Panc1 (cell line): Measurements from ENCODE around the gene SRGAP3. TPM values are rescaled to one million over a fixed set of nuclear protein-coding genes. Genes with fewer than 3 reads are reported as not detected.

Experiments used
- ATAC-seq: fragments of 200-7000 bp; cut with Tn5 transposase; 2 replicates; pipeline ENCODE4 v1.9.1; 2020; ENCODE audit warnings: mild to moderate bottlenecking, moderate library complexity
- BruUV-seq: library from RNA; stranded (reverse); fragments of 400-500 nt; replicated peaks from 2 replicates; lab custom pipeline; 2021; lab: Mats Ljungman, UMichigan
- CTCF ChIA-PET: fragments of 300-600 bp; sonication (Branson Sonifier 250); formaldehyde crosslinking; loops from one replicate; lab custom pipeline; 2022; ENCODE audit warnings: antibody characterized with exemption; lab: Charles Lee
- POLR2A ChIA-PET: fragments of 300-600 bp; sonication (Branson Sonifier 250); formaldehyde crosslinking; loops from one replicate; lab custom pipeline; 2022; ENCODE audit warnings: antibody characterized with exemption; lab: Charles Lee
- DNase-seq: peaks from one replicate; pipeline ENCODE4 v3.0.0-alpha.2; 2010; ENCODE audit warnings: low read depth, low spot score
- H3K27ac ChIP-seq: 2 replicates; pipeline ENCODE4 v1.5.1; 2011; ENCODE audit warnings: mild to moderate bottlenecking, low read length, inconsistent platforms
- H3K27me3 ChIP-seq: fragments of 200-500 bp; sonication (Bioruptor generic); 2 replicates; pipeline ENCODE4 v1.6.0; 2014; ENCODE audit warnings: low read length, inconsistent platforms; ENCODE audit not compliant: control insufficient read depth, insufficient read depth
- H3K36me3 ChIP-seq: fragments of 200-500 bp; sonication (Bioruptor generic); 2 replicates; pipeline ENCODE4 v1.5.1; 2014; ENCODE audit warnings: inconsistent platforms, mild to moderate bottlenecking, low read length, moderate library complexity; ENCODE audit not compliant: control insufficient read depth, insufficient read depth
- H3K4me1 ChIP-seq: 2 replicates; pipeline ENCODE4 v1.5.1; 2011; ENCODE audit warnings: inconsistent platforms, mild to moderate bottlenecking, low read length, moderate library complexity; ENCODE audit not compliant: control insufficient read depth, insufficient read depth
- H3K4me3 ChIP-seq, 2 experiments: 2 replicates each; pipeline ENCODE4 v1.5.1; 2011 to 2012; ENCODE audit warnings: low read depth in 2 of 2, low read length in 2 of 2, mild to moderate bottlenecking in 2 of 2, inconsistent platforms in 1 of 2, moderate library complexity in 1 of 2
- H3K9me3 ChIP-seq: fragments of 200-500 bp; sonication (Bioruptor generic); 2 replicates; pipeline ENCODE4 v1.5.1; 2014; ENCODE audit warnings: low read depth, mild to moderate bottlenecking, inconsistent platforms, low read length, moderate library complexity; ENCODE audit not compliant: control insufficient read depth, insufficient read depth
- POLR2AphosphoS5 ChIP-seq: IDR thresholded peaks from 2 replicates; pipeline ENCODE4 v1.6.1; 2012; ENCODE audit warnings: mild to moderate bottlenecking, low read depth, low read length, moderate library complexity
- SIN3A ChIP-seq: IDR thresholded peaks from 2 replicates; pipeline ENCODE4 v1.6.1; 2012; ENCODE audit warnings: low read depth, mild to moderate bottlenecking, low read length, moderate library complexity, borderline replicate concordance; ENCODE audit not compliant: insufficient read depth
- TCF7L2 ChIP-seq: IDR thresholded peaks from 2 replicates; pipeline ENCODE4 v1.6.1; 2011; ENCODE audit warnings: mild to moderate bottlenecking, low read depth, low read length, inconsistent platforms
- in situ Hi-C: cut with HindIII; loops from 2 replicates; pipeline ENCODE4 v1.10.0; 2016; ENCODE audit warnings: low sequenced_read_pairs, low pct_unique_long_range_greater_than_20kb
- intact Hi-C: fragments of 100-400 bp; cut with micrococcal nuclease; formaldehyde crosslinking; loops from one replicate; pipeline ENCODE4 v1.10.0; 2022; ENCODE audit not compliant: unreplicated experiment
- total RNA-seq: library from RNA; stranded (reverse); gene quantifications from one replicate; pipeline ENCODE4 v1.2.1, GENCODE V29; 2021; ENCODE audit not compliant: unreplicated experiment
- TF ChIP-seq, protein P1 (sequence below), 2 experiments: IDR thresholded peaks; 2 replicates each; pipeline ENCODE4 v1.6.1; 2011 to 2012; ENCODE audit warnings: low read depth in 2 of 2, control low read depth in 1 of 2, low read length in 1 of 2, mild to moderate bottlenecking in 1 of 2, moderate library complexity in 1 of 2; ENCODE audit not compliant: insufficient read depth in 1 of 2
- TF ChIP-seq, protein P2 (sequence below): fragments of 450-650 bp; IDR thresholded peaks from 2 replicates; pipeline ENCODE4 v1.5.1; 2017; ENCODE audit warnings: mild to moderate bottlenecking

SRGAP3 gene
- total RNA-seq, 1 experiment from 2014 or later: 0.82 TPM

DNA sequence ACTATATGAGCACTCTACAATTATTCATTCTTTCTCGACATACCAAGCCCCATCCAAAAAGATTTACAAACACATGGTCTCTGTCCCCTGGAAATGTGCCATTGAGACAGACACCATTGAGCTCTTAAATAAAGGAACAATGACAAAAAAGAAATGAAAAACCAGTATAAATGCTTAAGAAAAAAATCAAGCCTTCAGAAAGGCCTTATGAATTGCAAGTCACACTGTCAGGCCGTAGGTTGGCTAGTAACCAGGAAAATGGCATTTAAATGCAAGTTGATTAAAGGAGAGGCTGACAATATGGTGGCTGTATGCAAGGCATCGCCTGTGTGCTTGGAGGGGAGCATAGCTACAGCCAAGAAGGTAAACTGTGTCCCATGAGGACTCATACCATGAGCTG lies 49.7 kb downstream of the SRGAP3 start:
- BruUV-seq: no TSS peak
- Histone ChIP-seq H3K4me1 (no peaks in the 10 kb centered on the region), H3K27me3 (peaks cover 2% of the 10 kb centered on the region; the same call in 1 of the 2 replicates), H3K36me3 (no peaks in the 10 kb centered on the region), H3K27ac (no peak overlapping the region), H3K9me3 (no peaks in the 10 kb centered on the region), H3K4me3 (no peak overlapping the region)
- in situ Hi-C loops: no loop called here
- ChIA-PET CTCF (no interaction called here), POLR2A (no interaction called here)
- DNase-seq (no peak), ATAC-seq (no peak)
- intact Hi-C loops: no loop called here
- TF ChIP-seq, protein P1, sequence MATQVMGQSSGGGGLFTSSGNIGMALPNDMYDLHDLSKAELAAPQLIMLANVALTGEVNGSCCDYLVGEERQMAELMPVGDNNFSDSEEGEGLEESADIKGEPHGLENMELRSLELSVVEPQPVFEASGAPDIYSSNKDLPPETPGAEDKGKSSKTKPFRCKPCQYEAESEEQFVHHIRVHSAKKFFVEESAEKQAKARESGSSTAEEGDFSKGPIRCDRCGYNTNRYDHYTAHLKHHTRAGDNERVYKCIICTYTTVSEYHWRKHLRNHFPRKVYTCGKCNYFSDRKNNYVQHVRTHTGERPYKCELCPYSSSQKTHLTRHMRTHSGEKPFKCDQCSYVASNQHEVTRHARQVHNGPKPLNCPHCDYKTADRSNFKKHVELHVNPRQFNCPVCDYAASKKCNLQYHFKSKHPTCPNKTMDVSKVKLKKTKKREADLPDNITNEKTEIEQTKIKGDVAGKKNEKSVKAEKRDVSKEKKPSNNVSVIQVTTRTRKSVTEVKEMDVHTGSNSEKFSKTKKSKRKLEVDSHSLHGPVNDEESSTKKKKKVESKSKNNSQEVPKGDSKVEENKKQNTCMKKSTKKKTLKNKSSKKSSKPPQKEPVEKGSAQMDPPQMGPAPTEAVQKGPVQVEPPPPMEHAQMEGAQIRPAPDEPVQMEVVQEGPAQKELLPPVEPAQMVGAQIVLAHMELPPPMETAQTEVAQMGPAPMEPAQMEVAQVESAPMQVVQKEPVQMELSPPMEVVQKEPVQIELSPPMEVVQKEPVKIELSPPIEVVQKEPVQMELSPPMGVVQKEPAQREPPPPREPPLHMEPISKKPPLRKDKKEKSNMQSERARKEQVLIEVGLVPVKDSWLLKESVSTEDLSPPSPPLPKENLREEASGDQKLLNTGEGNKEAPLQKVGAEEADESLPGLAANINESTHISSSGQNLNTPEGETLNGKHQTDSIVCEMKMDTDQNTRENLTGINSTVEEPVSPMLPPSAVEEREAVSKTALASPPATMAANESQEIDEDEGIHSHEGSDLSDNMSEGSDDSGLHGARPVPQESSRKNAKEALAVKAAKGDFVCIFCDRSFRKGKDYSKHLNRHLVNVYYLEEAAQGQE (IDR thresholded peaks at IDR 0.05; ENCODE audit: insufficient read depth in 1 of 2, low read depth in 2 of 2, low read length in 1 of 2): no peak
- TF ChIP-seq SIN3A (no peak), TCF7L2 (no peak), POLR2AphosphoS5 (no peak)
- TF ChIP-seq, protein P2, sequence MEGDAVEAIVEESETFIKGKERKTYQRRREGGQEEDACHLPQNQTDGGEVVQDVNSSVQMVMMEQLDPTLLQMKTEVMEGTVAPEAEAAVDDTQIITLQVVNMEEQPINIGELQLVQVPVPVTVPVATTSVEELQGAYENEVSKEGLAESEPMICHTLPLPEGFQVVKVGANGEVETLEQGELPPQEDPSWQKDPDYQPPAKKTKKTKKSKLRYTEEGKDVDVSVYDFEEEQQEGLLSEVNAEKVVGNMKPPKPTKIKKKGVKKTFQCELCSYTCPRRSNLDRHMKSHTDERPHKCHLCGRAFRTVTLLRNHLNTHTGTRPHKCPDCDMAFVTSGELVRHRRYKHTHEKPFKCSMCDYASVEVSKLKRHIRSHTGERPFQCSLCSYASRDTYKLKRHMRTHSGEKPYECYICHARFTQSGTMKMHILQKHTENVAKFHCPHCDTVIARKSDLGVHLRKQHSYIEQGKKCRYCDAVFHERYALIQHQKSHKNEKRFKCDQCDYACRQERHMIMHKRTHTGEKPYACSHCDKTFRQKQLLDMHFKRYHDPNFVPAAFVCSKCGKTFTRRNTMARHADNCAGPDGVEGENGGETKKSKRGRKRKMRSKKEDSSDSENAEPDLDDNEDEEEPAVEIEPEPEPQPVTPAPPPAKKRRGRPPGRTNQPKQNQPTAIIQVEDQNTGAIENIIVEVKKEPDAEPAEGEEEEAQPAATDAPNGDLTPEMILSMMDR: no peak

DNA sequence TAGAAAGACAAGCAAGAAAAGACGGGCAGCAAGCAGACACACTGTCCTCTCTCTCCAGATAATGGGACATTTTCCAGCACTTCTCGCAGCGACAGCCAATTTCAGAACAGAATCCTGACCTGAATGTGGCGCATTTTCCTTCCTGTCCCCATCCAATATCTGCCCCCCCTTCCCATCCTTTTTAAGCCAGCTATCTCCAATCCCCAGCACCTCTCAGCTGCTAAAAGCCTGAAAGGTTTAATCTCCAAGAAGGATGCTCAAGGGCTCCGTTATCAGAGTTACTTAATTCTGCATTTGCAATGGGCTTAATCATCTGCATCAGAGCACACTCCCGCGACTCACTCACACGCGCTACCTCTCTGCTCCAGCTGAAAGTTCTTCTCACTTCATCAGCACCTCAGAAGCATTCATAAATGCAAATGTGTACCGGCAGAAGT lies 50.5 kb downstream of the SRGAP3 start:
- POLR2A ChIA-PET: no interaction called here
- in situ Hi-C loops: no loop called here
- Histone ChIP-seq H3K27me3 (peaks cover 2% of the 10 kb centered on the region; the same call in 1 of the 2 replicates), H3K36me3 (no peaks in the 10 kb centered on the region), H3K4me1 (no peaks in the 10 kb centered on the region), H3K27ac (no peak overlapping the region), H3K9me3 (no peaks in the 10 kb centered on the region), H3K4me3 (no peak overlapping the region)
- intact Hi-C loops: no loop called here
- TF ChIP-seq TCF7L2 (no peak), POLR2AphosphoS5 (no peak), SIN3A (no peak)
- TF ChIP-seq, protein P1 (IDR thresholded peaks at IDR 0.05; ENCODE audit: insufficient read depth in 1 of 2, low read depth in 2 of 2, low read length in 1 of 2): no peak
- TF ChIP-seq, protein P2: no peak
- CTCF ChIA-PET: no interaction called here
- no peak for ATAC-seq
- no peak for DNase-seq
- BruUV-seq: no TSS peak
